Panc1 (cell line): Measurements from ENCODE around the gene NCBP1. TPM values are rescaled to one million over a fixed set of nuclear protein-coding genes. Genes with fewer than 3 reads are reported as not detected.

ENCODE experiments used
- ATAC-seq: fragments of 200-7000 bp; cut with Tn5 transposase; 2 replicates; pipeline ENCODE4 v1.9.1; 2020; ENCODE audit warnings: mild to moderate bottlenecking, moderate library complexity
- BruUV-seq: library from RNA; stranded (reverse); fragments of 400-500 nt; replicated peaks from 2 replicates; lab custom pipeline; 2021; lab: Mats Ljungman, UMichigan
- CTCF ChIA-PET: fragments of 300-600 bp; sonication (Branson Sonifier 250); formaldehyde crosslinking; loops from one replicate; lab custom pipeline; 2022; ENCODE audit warnings: antibody characterized with exemption; lab: Charles Lee
- POLR2A ChIA-PET: fragments of 300-600 bp; sonication (Branson Sonifier 250); formaldehyde crosslinking; loops from one replicate; lab custom pipeline; 2022; ENCODE audit warnings: antibody characterized with exemption; lab: Charles Lee
- DNase-seq: peaks from one replicate; pipeline ENCODE4 v3.0.0-alpha.2; 2010; ENCODE audit warnings: low read depth, low spot score
- H3K27ac ChIP-seq: 2 replicates; pipeline ENCODE4 v1.5.1; 2011; ENCODE audit warnings: mild to moderate bottlenecking, low read length, inconsistent platforms
- H3K27me3 ChIP-seq: fragments of 200-500 bp; sonication (Bioruptor generic); 2 replicates; pipeline ENCODE4 v1.6.0; 2014; ENCODE audit warnings: low read length, inconsistent platforms; ENCODE audit not compliant: control insufficient read depth, insufficient read depth
- H3K36me3 ChIP-seq: fragments of 200-500 bp; sonication (Bioruptor generic); 2 replicates; pipeline ENCODE4 v1.5.1; 2014; ENCODE audit warnings: inconsistent platforms, mild to moderate bottlenecking, low read length, moderate library complexity; ENCODE audit not compliant: control insufficient read depth, insufficient read depth
- H3K4me1 ChIP-seq: 2 replicates; pipeline ENCODE4 v1.5.1; 2011; ENCODE audit warnings: inconsistent platforms, mild to moderate bottlenecking, low read length, moderate library complexity; ENCODE audit not compliant: control insufficient read depth, insufficient read depth
- H3K4me3 ChIP-seq, 2 experiments: 2 replicates each; pipeline ENCODE4 v1.5.1; 2011 to 2012; ENCODE audit warnings: low read depth in 2 of 2, low read length in 2 of 2, mild to moderate bottlenecking in 2 of 2, inconsistent platforms in 1 of 2, moderate library complexity in 1 of 2
- H3K9me3 ChIP-seq: fragments of 200-500 bp; sonication (Bioruptor generic); 2 replicates; pipeline ENCODE4 v1.5.1; 2014; ENCODE audit warnings: low read depth, mild to moderate bottlenecking, inconsistent platforms, low read length, moderate library complexity; ENCODE audit not compliant: control insufficient read depth, insufficient read depth
- POLR2AphosphoS5 ChIP-seq: IDR thresholded peaks from 2 replicates; pipeline ENCODE4 v1.6.1; 2012; ENCODE audit warnings: mild to moderate bottlenecking, low read depth, low read length, moderate library complexity
- SIN3A ChIP-seq: IDR thresholded peaks from 2 replicates; pipeline ENCODE4 v1.6.1; 2012; ENCODE audit warnings: low read depth, mild to moderate bottlenecking, low read length, moderate library complexity, borderline replicate concordance; ENCODE audit not compliant: insufficient read depth
- TCF7L2 ChIP-seq: IDR thresholded peaks from 2 replicates; pipeline ENCODE4 v1.6.1; 2011; ENCODE audit warnings: mild to moderate bottlenecking, low read depth, low read length, inconsistent platforms
- in situ Hi-C: cut with HindIII; loops from 2 replicates; pipeline ENCODE4 v1.10.0; 2016; ENCODE audit warnings: low sequenced_read_pairs, low pct_unique_long_range_greater_than_20kb
- intact Hi-C: fragments of 100-400 bp; cut with micrococcal nuclease; formaldehyde crosslinking; loops from one replicate; pipeline ENCODE4 v1.10.0; 2022; ENCODE audit not compliant: unreplicated experiment
- total RNA-seq: library from RNA; stranded (reverse); gene quantifications from one replicate; pipeline ENCODE4 v1.2.1, GENCODE V29; 2021; ENCODE audit not compliant: unreplicated experiment
- TF ChIP-seq, protein P1 (sequence below): fragments of 450-650 bp; IDR thresholded peaks from 2 replicates; pipeline ENCODE4 v1.5.1; 2017; ENCODE audit warnings: mild to moderate bottlenecking
- TF ChIP-seq, protein P2 (sequence below), 2 experiments: IDR thresholded peaks; 2 replicates each; pipeline ENCODE4 v1.6.1; 2011 to 2012; ENCODE audit warnings: low read depth in 2 of 2, control low read depth in 1 of 2, low read length in 1 of 2, mild to moderate bottlenecking in 1 of 2, moderate library complexity in 1 of 2; ENCODE audit not compliant: insufficient read depth in 1 of 2

Gene NCBP1
- total RNA-seq, 1 experiment from 2014 or later: 30.1 TPM

DNA sequence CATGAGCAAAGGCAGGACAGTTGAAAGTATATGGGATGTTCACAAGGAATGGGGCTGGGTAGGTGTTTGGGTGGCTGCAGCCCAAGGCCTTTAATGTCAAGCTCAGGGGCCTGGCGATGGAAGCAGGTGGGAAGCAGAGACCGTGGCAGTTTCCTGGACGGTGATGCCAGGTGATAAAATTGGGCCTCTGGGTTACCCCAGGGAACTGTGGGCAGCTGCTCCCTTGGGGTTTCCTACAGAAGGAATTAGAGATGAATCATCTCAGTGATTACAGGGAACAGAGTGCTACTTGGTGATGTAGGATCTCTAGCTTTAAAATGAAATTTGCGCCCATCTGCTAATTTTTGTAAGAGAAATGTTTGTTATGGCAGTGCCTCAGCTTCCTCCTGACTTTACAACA lies 39.7 kb upstream of the NCBP1 start:
- H3K27me3 ChIP-seq: no peaks in the 10 kb centered on the region
- BruUV-seq: no TSS peak
- H3K27ac ChIP-seq: no peak overlapping the region
- ATAC-seq (no peak), DNase-seq (no peak)
- H3K4me3 ChIP-seq: no peak overlapping the region
- intact Hi-C loops: no loop called here
- H3K36me3 ChIP-seq: no peaks in the 10 kb centered on the region
- CTCF ChIA-PET: interaction anchor here (1.4 kb wide), 1 partner anchor 125 kb away, joined by 3 read pairs; no protein-coding TSS in a partner anchor
- in situ Hi-C loops: no loop called here
- no peaks in the 10 kb centered on the region for H3K9me3 ChIP-seq
- POLR2A ChIA-PET: no interaction called here
- TF ChIP-seq TCF7L2 (no peak), SIN3A (no peak), POLR2AphosphoS5 (no peak)
- TF ChIP-seq, protein P1, sequence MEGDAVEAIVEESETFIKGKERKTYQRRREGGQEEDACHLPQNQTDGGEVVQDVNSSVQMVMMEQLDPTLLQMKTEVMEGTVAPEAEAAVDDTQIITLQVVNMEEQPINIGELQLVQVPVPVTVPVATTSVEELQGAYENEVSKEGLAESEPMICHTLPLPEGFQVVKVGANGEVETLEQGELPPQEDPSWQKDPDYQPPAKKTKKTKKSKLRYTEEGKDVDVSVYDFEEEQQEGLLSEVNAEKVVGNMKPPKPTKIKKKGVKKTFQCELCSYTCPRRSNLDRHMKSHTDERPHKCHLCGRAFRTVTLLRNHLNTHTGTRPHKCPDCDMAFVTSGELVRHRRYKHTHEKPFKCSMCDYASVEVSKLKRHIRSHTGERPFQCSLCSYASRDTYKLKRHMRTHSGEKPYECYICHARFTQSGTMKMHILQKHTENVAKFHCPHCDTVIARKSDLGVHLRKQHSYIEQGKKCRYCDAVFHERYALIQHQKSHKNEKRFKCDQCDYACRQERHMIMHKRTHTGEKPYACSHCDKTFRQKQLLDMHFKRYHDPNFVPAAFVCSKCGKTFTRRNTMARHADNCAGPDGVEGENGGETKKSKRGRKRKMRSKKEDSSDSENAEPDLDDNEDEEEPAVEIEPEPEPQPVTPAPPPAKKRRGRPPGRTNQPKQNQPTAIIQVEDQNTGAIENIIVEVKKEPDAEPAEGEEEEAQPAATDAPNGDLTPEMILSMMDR: no peak
- TF ChIP-seq, protein P2, sequence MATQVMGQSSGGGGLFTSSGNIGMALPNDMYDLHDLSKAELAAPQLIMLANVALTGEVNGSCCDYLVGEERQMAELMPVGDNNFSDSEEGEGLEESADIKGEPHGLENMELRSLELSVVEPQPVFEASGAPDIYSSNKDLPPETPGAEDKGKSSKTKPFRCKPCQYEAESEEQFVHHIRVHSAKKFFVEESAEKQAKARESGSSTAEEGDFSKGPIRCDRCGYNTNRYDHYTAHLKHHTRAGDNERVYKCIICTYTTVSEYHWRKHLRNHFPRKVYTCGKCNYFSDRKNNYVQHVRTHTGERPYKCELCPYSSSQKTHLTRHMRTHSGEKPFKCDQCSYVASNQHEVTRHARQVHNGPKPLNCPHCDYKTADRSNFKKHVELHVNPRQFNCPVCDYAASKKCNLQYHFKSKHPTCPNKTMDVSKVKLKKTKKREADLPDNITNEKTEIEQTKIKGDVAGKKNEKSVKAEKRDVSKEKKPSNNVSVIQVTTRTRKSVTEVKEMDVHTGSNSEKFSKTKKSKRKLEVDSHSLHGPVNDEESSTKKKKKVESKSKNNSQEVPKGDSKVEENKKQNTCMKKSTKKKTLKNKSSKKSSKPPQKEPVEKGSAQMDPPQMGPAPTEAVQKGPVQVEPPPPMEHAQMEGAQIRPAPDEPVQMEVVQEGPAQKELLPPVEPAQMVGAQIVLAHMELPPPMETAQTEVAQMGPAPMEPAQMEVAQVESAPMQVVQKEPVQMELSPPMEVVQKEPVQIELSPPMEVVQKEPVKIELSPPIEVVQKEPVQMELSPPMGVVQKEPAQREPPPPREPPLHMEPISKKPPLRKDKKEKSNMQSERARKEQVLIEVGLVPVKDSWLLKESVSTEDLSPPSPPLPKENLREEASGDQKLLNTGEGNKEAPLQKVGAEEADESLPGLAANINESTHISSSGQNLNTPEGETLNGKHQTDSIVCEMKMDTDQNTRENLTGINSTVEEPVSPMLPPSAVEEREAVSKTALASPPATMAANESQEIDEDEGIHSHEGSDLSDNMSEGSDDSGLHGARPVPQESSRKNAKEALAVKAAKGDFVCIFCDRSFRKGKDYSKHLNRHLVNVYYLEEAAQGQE (IDR thresholded peaks at IDR 0.05; ENCODE audit: insufficient read depth in 1 of 2, low read depth in 2 of 2, low read length in 1 of 2): no peak
- H3K4me1 ChIP-seq: no peaks in the 10 kb centered on the region

DNA sequence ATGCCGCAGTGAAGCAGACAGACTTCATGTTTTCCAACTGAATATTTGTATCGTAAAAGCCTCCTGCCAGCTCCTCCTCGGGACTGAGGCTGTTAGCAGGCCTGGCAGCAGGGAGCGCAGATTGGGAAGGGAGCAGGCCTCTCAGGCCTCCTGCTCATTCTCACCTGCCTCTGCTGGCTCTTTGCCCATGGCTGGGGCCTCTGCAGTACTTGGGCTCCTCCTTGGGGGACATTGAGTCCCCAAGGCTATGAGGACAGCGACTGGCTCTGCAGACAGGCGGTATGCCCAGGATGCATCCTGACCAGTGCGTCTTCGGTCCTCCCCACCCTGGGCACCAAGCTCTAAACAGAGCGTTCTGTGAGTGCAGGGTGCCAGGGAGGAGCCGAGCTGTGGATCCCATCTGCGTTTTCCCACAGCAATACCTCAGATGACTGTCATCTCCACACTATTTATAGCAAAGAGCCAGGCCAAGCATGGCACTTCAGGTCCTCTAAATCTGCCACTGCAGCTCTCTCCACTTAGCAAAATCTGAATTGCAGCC lies 39.2 kb upstream of the NCBP1 start:
- ATAC-seq: no peak

More for the DNA sequence above, 39.2 kb upstream of the NCBP1 start:
- Histone ChIP-seq H3K27ac (no peak overlapping the region), H3K27me3 (no peaks in the 10 kb centered on the region), H3K9me3 (no peaks in the 10 kb centered on the region), H3K4me1 (no peaks in the 10 kb centered on the region), H3K4me3 (no peak overlapping the region), H3K36me3 (no peaks in the 10 kb centered on the region)
- POLR2A ChIA-PET: no interaction called here
- in situ Hi-C loops (no loop called here), intact Hi-C loops (no loop called here)
- DNase-seq: no peak
- no peak for TF ChIP-seq POLR2AphosphoS5
- no peak for TF ChIP-seq SIN3A
- no peak for TF ChIP-seq TCF7L2
- TF ChIP-seq, protein P1: no peak
- TF ChIP-seq, protein P2 (IDR thresholded peaks at IDR 0.05; ENCODE audit: insufficient read depth in 1 of 2, low read depth in 2 of 2, low read length in 1 of 2): no peak
- CTCF ChIA-PET: interaction anchor here (1.4 kb wide), 1 partner anchor 125 kb away, joined by 3 read pairs; no protein-coding TSS in a partner anchor
- no TSS peak for BruUV-seq
